ENCODE measurements around the gene MXD1.
"Not testable (repeated sequence)": the region's sequence is repeated elsewhere in the genome, so short reads cannot be mapped to it uniquely, and the experiment has no call there.

The MXD1 gene

DNA sequence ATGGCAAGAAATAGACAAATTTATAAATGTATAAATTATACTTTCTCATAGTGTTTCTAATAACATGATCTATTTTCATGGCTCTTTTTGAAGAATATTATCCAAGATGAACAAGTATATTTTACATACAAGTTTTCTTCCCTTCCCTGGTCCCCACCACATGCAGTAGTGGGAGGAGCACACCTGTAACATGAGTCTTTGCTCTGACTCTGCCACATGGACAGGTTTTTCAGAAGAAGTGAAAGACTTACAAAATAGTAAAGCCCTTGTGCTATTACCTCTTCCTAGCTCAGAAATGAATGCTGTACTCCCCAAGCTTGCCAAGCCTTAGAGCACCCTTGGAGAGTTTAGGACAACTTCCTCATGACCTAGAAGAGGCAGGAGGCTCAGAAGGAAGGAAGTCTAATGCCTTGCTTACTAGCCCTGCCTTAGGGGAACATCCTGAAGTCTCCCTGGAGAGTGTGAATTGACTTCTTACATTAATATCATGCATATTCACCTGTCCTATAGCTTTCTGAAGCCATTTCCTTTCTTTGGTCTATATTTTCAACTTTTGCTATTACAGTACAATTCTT, 18.4 kb downstream of the MXD1 start:
- no peak for DNase-seq (ENCODE audit: low spot score)

- DNase-seq (ENCODE audit: low spot score): no peak
Measured at GRCh38 chr2:69933839-69934613, 19.1 kb downstream of the MXD1 start.

GRCh38 chr2:69934614-69934908, 19.7 kb downstream of the MXD1 start:
- DNase-seq (ENCODE audit: low spot score): no peak

- DNase-seq (ENCODE audit: low spot score): no peak
Measured at GRCh38 chr2:69935011-69935410, 20.1 kb downstream of the MXD1 start.

DNA sequence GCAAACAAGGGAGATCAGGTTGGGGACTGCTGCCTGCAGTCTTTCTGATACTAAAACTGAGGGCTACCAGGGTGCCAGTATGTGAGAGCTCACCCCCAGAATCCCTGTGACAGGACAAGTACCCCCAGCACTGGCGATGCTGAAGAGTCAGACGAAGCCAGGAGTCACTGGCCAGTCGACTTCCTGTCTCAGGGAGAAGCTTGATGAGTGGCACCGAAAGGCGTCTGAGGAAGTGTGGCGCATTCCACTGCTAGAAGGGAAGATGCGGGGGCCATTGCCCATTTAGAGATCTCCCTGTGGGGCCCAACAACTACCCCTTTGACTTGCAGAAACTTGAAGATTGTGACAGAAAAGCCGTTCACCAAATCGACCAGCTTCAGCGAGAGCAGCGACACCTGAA, 22.0 kb downstream of the MXD1 start:
- no peak for DNase-seq (ENCODE audit: low spot score)

DNA sequence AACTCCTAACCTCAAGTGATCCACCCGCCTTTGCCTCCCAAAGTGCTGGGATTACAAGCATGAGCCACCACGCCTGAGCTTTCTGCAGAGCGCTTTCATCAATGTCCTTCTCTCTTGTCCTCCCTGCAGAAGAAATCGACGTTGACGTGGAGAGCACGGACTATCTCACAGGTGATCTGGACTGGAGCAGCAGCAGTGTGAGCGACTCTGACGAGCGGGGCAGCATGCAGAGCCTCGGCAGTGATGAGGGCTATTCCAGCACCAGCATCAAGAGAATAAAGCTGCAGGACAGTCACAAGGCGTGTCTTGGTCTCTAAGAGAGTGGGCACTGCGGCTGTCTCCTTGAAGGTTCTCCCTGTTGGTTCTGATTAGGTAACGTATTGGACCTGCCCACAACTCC, 23.1 kb downstream of the MXD1 start:
- DNase-seq (ENCODE audit: low spot score): no peak

GRCh38 chr2:69939722-69940121, 24.8 kb downstream of the MXD1 start:
- no peak for DNase-seq (ENCODE audit: low spot score)

GRCh38 chr2:69940691-69941090, 25.8 kb downstream of the MXD1 start:
- DNase-seq (ENCODE audit: low spot score): no peak

GRCh38 chr2:69943000-69943842, 28.3 kb downstream of the MXD1 start:
- DNase-seq (ENCODE audit: low spot score): no peak

DNA sequence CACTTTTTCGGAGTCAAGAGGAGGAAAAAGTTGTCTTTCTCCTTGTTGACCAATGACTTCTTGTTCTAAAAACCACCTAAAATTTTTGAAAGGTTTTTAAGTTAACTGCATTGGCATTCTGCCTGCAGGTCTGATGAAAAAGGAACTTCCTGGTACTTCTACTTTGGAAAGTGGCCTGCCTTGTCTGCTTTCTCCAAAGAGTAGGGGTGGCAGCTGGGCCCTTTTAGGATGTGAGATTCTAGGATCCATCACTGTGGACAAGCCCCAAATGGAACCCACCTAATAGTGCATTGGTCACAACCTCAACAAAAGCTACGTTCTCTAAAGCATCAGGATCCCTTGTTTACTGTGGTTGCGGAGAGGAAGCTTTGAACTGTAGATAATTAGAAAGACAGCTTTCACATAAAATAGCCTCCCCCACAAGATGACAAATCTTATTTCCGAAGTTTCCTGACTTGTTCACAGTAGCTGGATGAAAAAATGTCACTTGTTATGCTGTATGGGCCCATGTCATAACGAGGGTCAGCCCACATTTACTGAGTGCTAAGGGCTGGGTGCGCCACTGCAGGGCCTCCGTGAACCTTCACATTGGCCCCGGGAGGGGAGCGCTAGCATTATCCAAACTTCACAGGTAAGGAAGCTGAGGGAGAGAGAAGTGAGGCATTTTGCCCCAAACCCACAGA, 29.1 kb downstream of the MXD1 start:
- no peak for DNase-seq (ENCODE audit: low spot score)

DNA sequence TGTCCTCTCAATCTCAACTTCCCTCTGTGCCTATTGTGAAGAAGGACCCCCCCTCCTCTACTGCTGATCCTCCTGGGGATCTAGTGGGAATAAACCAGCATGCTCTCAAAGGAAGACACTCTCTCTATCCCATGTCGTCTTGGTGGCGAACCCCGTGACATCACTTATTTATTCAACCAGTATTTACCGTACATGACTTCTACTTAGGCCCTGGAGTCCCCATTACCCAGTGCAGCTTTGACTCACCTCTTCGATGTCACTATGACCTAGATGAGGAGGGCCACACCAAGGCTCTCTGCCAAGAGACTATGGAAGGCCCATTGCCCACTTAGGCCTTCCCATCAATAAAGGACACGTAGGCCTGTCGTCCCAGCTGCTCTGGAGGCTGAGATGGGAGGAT, 29.8 kb downstream of the MXD1 start:
- no peak for DNase-seq (ENCODE audit: low spot score)

- no peak for DNase-seq (ENCODE audit: low spot score)
Measured at GRCh38 chr2:69945441-69945840, 30.5 kb downstream of the MXD1 start.

DNA sequence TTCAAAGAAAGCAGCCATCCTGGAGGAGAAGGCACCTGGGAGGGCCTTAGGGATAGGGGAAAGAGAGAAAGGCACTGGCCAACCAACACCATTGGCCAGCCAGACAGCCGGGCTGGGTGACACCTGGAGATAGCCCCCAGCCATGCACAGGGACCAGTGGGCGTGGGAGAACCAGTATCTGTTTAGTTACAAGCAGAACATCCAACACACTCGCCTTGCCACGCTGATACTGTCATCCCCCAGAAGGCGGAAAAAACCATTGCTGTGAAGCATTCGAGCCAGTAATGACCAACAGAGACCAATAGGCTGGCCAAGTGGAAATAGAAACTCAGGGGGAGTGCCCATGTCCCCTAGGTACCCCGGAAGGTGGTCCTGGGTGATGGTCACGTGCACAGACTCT, 31.0 kb downstream of the MXD1 start:
- DNase-seq (ENCODE audit: low spot score): no peak

- no peak for DNase-seq (ENCODE audit: low spot score)
Measured at GRCh38 chr2:69946351-69947324, 31.7 kb downstream of the MXD1 start.

GRCh38 chr2:69947325-69947931, 32.5 kb downstream of the MXD1 start:
- no peak for DNase-seq (ENCODE audit: low spot score)

GRCh38 chr2:69948032-69948962, 33.4 kb downstream of the MXD1 start:
- peak; percentile 45 for DNase-seq (ENCODE audit: low spot score)

DNA sequence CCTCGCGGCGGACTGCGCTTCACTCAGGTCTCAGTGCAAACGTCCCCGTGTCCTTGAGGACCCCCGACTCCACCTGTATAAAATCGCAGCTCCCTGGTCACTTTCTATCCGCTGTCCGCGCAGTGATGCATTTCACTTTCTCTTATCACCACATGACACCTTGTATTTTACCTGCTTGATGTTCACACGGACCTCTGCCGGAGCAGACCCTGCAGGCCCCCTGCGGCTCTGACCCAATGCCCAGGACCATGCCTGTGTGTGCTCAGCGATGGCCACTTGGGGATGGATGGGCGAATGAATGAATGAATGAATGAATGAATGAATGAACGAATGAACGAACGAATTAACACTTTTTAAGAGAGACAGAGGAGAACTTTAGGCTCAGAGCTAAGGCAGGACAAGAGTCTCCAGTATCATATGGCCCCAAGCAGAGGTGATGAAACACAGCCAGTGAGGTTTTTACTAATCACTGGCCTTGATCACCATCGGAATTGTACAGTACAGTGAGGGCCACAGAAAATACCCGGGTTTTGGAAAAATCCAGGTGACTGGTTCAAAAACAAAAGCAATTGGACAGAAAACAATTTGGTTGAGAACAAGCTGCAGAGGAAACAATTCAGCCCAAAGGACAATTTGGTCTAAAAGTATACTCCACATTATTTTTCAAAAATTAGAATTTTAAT, 34.2 kb downstream of the MXD1 start:
- no peak for DNase-seq (ENCODE audit: low spot score)

DNA sequence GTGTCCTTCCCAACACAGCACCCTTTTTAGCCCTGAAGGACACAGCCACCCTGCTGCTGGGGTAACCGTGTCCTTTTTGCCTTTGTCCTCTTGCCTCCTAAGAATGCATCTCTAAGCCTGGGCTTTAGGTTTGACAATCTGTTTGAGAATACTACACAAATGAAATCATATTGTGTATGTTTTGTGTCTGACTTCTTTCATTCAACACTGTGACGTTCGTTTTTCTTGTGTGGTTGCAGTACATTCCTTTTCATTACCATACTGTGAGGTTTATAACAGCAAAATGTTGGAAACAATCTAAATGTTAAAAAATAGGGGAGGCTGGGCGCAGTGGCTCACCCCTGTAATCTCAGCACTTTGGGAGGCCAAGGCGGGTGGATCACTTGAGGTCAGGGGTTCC, 35.3 kb downstream of the MXD1 start:
- DNase-seq (ENCODE audit: low spot score): no peak

- DNase-seq (ENCODE audit: low spot score): not testable (repeated sequence)
Measured at GRCh38 chr2:69950671-69951070, 35.8 kb downstream of the MXD1 start.

All from iPS-NIHi11 (cell line).